ENCODE data around the gene FOXI1. TPM values are rescaled to one million over a fixed set of nuclear protein-coding genes. Genes with fewer than 3 reads are reported as not detected.

FOXI1 gene
- total and polyA plus RNA-seq, 2 experiments from 2014 or later, result not detected

GRCh38 chr5:170109059-170110031 lies 3.6 kb downstream of the FOXI1 start:
- Histone ChIP-seq H3K27me3 (no peaks in the 10 kb centered on the region), H3K36me3 (replicated peaks; ENCODE audit: insufficient read depth, low read depth) (no peaks in the 10 kb centered on the region), H4K20me1 (ENCODE audit: insufficient read depth, poor library complexity, severe bottlenecking) (no peaks in the 10 kb centered on the region), H3K4me1 (ENCODE audit: insufficient read depth) (no peaks in the 10 kb centered on the region), H3K4me3 (no peak overlapping the region), H3K4me2 (no peak overlapping the region), H2AFZ (no peak overlapping the region), H3K9me3 (ENCODE audit: low read depth) (no peaks in the 10 kb centered on the region), H3K79me2 (no peaks in the 10 kb centered on the region), H3K27ac (no peak overlapping the region), H3K9me2 (replicated peaks; ENCODE audit: insufficient read depth) (no peaks in the 10 kb centered on the region)
- 74% methylated on average over 7 of the region's 7 CpGs for WGBS (ENCODE audit: low lambda C conversion rate, missing lambda C conversion rate)
- DNase-seq (ENCODE audit: low spot score), result no peak
- TF ChIP-seq EZH2 (IDR thresholded peaks at IDR 0.05; ENCODE audit: borderline replicate concordance) (no peak), CTCF (IDR thresholded peaks at IDR 0.05; ENCODE audit: poor library complexity) (no peak), EZH2phosphoT487 (IDR thresholded peaks at IDR 0.05; ENCODE audit: low read depth, severe bottlenecking, unreplicated experiment) (no peak)

GRCh38 chr5:170110403-170111087 lies 4.8 kb downstream of the FOXI1 start:
- no peaks in the 10 kb centered on the region for H3K27me3 ChIP-seq
- WGBS (ENCODE audit: low lambda C conversion rate, missing lambda C conversion rate), result 67% methylated on average over 3 of the region's 3 CpGs
- no peak overlapping the region for H3K4me3 ChIP-seq
- H3K9me3 ChIP-seq (ENCODE audit: low read depth), result no peaks in the 10 kb centered on the region
- TF ChIP-seq CTCF (IDR thresholded peaks at IDR 0.05; ENCODE audit: poor library complexity), result no peak
- TF ChIP-seq EZH2 (IDR thresholded peaks at IDR 0.05; ENCODE audit: borderline replicate concordance), result no peak
- no peak for TF ChIP-seq EZH2phosphoT487 (IDR thresholded peaks at IDR 0.05; ENCODE audit: low read depth, severe bottlenecking, unreplicated experiment)
- no peaks in the 10 kb centered on the region for H3K4me1 ChIP-seq (ENCODE audit: insufficient read depth)
- no peaks in the 10 kb centered on the region for H3K36me3 ChIP-seq (replicated peaks; ENCODE audit: insufficient read depth, low read depth)
- no peaks in the 10 kb centered on the region for H3K9me2 ChIP-seq (replicated peaks; ENCODE audit: insufficient read depth)
- H3K27ac ChIP-seq, result no peak overlapping the region
- H3K4me2 ChIP-seq, result no peak overlapping the region
- no peak overlapping the region for H2AFZ ChIP-seq
- H4K20me1 ChIP-seq (ENCODE audit: insufficient read depth, poor library complexity, severe bottlenecking), result no peaks in the 10 kb centered on the region
- DNase-seq (ENCODE audit: low spot score), result no peak
- no peaks in the 10 kb centered on the region for H3K79me2 ChIP-seq

- no peak for DNase-seq (ENCODE audit: low spot score)
- Histone ChIP-seq H4K20me1 (ENCODE audit: insufficient read depth, poor library complexity, severe bottlenecking) (no peaks in the 10 kb centered on the region), H3K79me2 (no peaks in the 10 kb centered on the region), H3K4me1 (ENCODE audit: insufficient read depth) (no peaks in the 10 kb centered on the region), H3K27ac (no peak overlapping the region), H3K9me3 (ENCODE audit: low read depth) (no peaks in the 10 kb centered on the region), H2AFZ (no peak overlapping the region), H3K4me2 (no peak overlapping the region), H3K27me3 (no peaks in the 10 kb centered on the region), H3K36me3 (replicated peaks; ENCODE audit: insufficient read depth, low read depth) (no peaks in the 10 kb centered on the region), H3K4me3 (no peak overlapping the region), H3K9me2 (replicated peaks; ENCODE audit: insufficient read depth) (no peaks in the 10 kb centered on the region)
- 63% methylated on average over 8 of the region's 8 CpGs for WGBS (ENCODE audit: low lambda C conversion rate, missing lambda C conversion rate)
- TF ChIP-seq CTCF (IDR thresholded peaks at IDR 0.05; ENCODE audit: poor library complexity) (no peak), EZH2 (IDR thresholded peaks at IDR 0.05; ENCODE audit: borderline replicate concordance) (no peak), EZH2phosphoT487 (IDR thresholded peaks at IDR 0.05; ENCODE audit: low read depth, severe bottlenecking, unreplicated experiment) (no peak)
Observed at GRCh38 chr5:170111088-170111785, 5.5 kb downstream of the FOXI1 start.

Data from hepatocyte (in vitro differentiated cells).